CD4-positive, alpha-beta T cell (primary cell): ENCODE data around the gene ETFA. TPM values are rescaled to one million over a fixed set of nuclear protein-coding genes. Genes with fewer than 3 reads are reported as not detected.

Experiments used
- ATAC-seq: fragments of 200-7000 bp; cut with Tn5 transposase; one replicate; pipeline ENCODE4 v1.10.0; 2022; ENCODE audit warnings: mild to moderate bottlenecking; ENCODE audit not compliant: poor library complexity
- CTCF ChIA-PET: fragments of 350-600 bp; sonication (Branson Sonifier 250); formaldehyde crosslinking; loops from one replicate; lab custom pipeline; 2021; ENCODE audit warnings: antibody characterized with exemption, inconsistent platforms; lab: Charles Lee
- POLR2A ChIA-PET: fragments of 350-600 bp; sonication (Branson Sonifier 250); formaldehyde crosslinking; loops from one replicate; lab custom pipeline; 2021; ENCODE audit warnings: antibody characterized with exemption, inconsistent platforms; lab: Charles Lee
- DNase-seq, 14 experiments: peaks; one replicate each; pipeline ENCODE4 v3.0.0-alpha.2; 2013 to 2020; ENCODE audit warnings: mixed read lengths in 2 of 14
- H3K27ac ChIP-seq, 2 donors: one replicate each; pipeline versions ENCODE4 v1.5.1 to v1.7.0; 2013; ENCODE audit warnings: low read length in 2 of 2, low read depth in 1 of 2, mild to moderate bottlenecking in 1 of 2
- H3K27me3 ChIP-seq, 2 experiments: 1 replicate in 1 of 2; 2 replicates in 1 of 2; pipeline versions ENCODE4 v1.6.1 to v1.7.0; 2013; ENCODE audit warnings: low read length in 2 of 2, control low read depth in 1 of 2, mild to moderate bottlenecking in 1 of 2, moderate library complexity in 1 of 2; ENCODE audit not compliant: insufficient read depth in 2 of 2, control insufficient read depth in 1 of 2
- H3K36me3 ChIP-seq: one replicate; pipeline ENCODE4 v1.6.1; 2013; ENCODE audit warnings: low read length, control low read depth; ENCODE audit not compliant: insufficient read depth
- H3K4me1 ChIP-seq: one replicate; pipeline ENCODE4 v1.6.1; 2013; ENCODE audit warnings: low read length, control low read depth; ENCODE audit not compliant: insufficient read depth
- H3K4me3 ChIP-seq: one replicate; pipeline ENCODE4 v1.5.1; 2013; ENCODE audit warnings: mild to moderate bottlenecking, low read length, moderate library complexity
- H3K9me3 ChIP-seq, 2 experiments: 1 replicate in 1 of 2; 2 replicates in 1 of 2; pipeline versions ENCODE4 v1.6.1 to v1.7.0; 2013; ENCODE audit warnings: low read length in 2 of 2, mild to moderate bottlenecking in 2 of 2, control low read depth in 1 of 2, moderate library complexity in 1 of 2; ENCODE audit not compliant: control insufficient read depth in 1 of 2, insufficient read depth in 1 of 2
- H3K27ac Mint-ChIP-seq: one replicate; pipeline ENCODE4 v1.8.0; 2020; ENCODE audit warnings: mixed read lengths
- H3K27me3 Mint-ChIP-seq: one replicate; pipeline ENCODE4 v1.8.0; 2021; ENCODE audit warnings: mixed read lengths
- H3K36me3 Mint-ChIP-seq: one replicate; pipeline ENCODE4 v1.8.0; 2021; ENCODE audit warnings: low read depth, mixed read lengths
- H3K4me1 Mint-ChIP-seq: one replicate; pipeline ENCODE4 v1.8.0; 2021; ENCODE audit warnings: low read depth, mixed read lengths
- H3K4me3 Mint-ChIP-seq: one replicate; pipeline ENCODE4 v1.8.0; 2020; ENCODE audit warnings: mild to moderate bottlenecking, mixed read lengths
- H3K9me3 Mint-ChIP-seq: one replicate; pipeline ENCODE4 v1.8.0; 2020; ENCODE audit warnings: mixed read lengths
- CTCF ChIP-seq: fragments of 200-600 bp; IDR thresholded peaks from one replicate; pipeline ENCODE4 v1.8.0; 2022; ENCODE audit warnings: antibody characterized with exemption, mild to moderate bottlenecking
- intact Hi-C, 2 experiments: fragments of 100-400 bp; cut with DNase I in 1 of 2; cut with micrococcal nuclease in 1 of 2; formaldehyde crosslinking; loops; one replicate each; pipeline versions ENCODE4 v1.15.1 to v1.9.0; 2023 to 2025; cut with DNase I, micrococcal nuclease
- total RNA-seq, 174 experiments: library from RNA in 2 of 174; stranded (reverse) in 2 of 174; gene quantifications; one replicate each; pipeline ENCODE4 v1.2.3 and lab custom pipeline; 2021 to 2026

Gene ETFA
- total RNA-seq, 2 experiments from 2014 or later, result 11.4 to 15.2 TPM

DNA sequence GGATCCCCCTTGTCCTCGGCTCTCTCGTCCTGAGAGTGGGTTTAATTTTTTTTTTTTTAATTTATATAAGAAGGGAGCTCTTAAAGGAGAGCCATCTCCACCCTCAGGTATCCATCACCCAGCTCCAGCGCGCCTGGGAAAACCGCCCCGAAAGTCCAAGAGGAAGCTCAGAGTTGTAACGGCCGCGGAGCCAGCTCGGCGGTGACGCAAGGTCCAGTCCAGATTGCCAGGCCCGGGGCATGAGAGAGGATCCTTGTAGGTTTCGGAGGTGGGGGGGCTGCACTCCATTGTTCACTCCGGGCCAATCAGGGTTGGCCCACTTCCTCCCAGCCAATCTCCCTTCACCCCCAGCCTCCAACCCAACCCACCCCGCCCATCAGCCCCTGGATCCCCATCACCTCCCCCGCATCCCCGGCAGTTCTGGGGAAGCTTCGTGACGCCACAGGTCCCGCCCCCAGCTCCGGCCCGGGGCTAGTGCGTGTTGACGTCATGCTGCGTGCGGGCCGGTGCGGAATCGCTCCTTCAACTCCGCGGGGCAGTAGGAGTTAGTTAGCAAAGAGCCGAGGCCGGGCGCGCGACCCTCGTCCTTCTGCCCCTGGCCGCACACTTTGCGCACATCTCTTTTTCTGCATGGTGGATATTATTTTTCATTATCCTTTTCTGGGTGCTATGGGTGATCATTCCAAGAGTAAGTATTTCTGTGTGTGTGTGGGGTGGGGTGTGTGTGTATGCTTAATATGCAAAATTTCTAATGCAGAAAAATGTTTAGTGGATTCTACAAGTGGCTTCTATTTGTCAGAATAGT, 25.2 kb upstream of the ETFA start, which contains the start of gene ISL2:
ISL2 (plus strand) TSS at position 520 of the 805 bp plus-strand sequence; CDS start at position 631, 111 bp downstream.
- no peak within 1 kb of the TSS for H3K27ac Mint-ChIP-seq
- H3K36me3 Mint-ChIP-seq, result no peaks in the 10 kb centered on the region
- peak within 1 kb of the TSS; percentile 42 for H3K4me3 ChIP-seq
- DNase-seq (peak in 6 of 14 experiments; percentile 21 to 78 (median 61)), ATAC-seq (no peak)
- H3K27me3 Mint-ChIP-seq, result peaks cover 87% of the 10 kb centered on the region
- peaks cover 83 to 86% of the 10 kb centered on the region in 2 experiments for H3K27me3 ChIP-seq
- peak within 1 kb of the TSS; percentile 78 for H3K4me3 Mint-ChIP-seq
- H3K36me3 ChIP-seq, result no peaks in the 10 kb centered on the region
- TF ChIP-seq CTCF, result no peak
- no peak within 1 kb of the TSS for H3K27ac ChIP-seq
- peaks cover 66% of the 10 kb centered on the region for H3K4me1 ChIP-seq
- ChIA-PET CTCF (no interaction called here), POLR2A (interaction anchor here (1.0 to 1.2 kb wide), 3 partner anchors 9 to 25 kb away, joined by 3 to 4 read pairs (median 4); partner anchors contain the start of gene ETFA)
- H3K9me3 Mint-ChIP-seq, result no peaks in the 10 kb centered on the region
- peaks cover 0 to 60% of the 10 kb centered on the region in 2 experiments for H3K9me3 ChIP-seq
- H3K4me1 Mint-ChIP-seq, result peaks cover 57% of the 10 kb centered on the region
- intact Hi-C loops, result loop anchor here in 1 of 2 experiments (5.0 kb wide), 1 partner anchor 49 kb away; no protein-coding TSS in a partner anchor

- ChIA-PET POLR2A (interaction anchor here (1.0 to 1.2 kb wide), 3 partner anchors 10 to 24 kb away, joined by 3 to 4 read pairs (median 4); partner anchors contain the start of gene ETFA), CTCF (interaction anchor here (0.7 kb wide), 1 partner anchor 782 kb away, joined by 5 read pairs; no protein-coding TSS in a partner anchor)
- Mint-ChIP-seq H3K27ac (no peak overlapping the region), H3K27me3 (peaks cover 85% of the 10 kb centered on the region), H3K36me3 (no peaks in the 10 kb centered on the region), H3K4me1 (peaks cover 52% of the 10 kb centered on the region), H3K9me3 (no peaks in the 10 kb centered on the region), H3K4me3 (peak overlapping the region; percentile 78)
- H3K27ac ChIP-seq, result no peak overlapping the region
- intact Hi-C loops, result loop anchor here in 1 of 2 experiments (5.0 kb wide), 1 partner anchor 48 kb away; no protein-coding TSS in a partner anchor
- H3K36me3 ChIP-seq, result no peaks in the 10 kb centered on the region
- peaks cover 57% of the 10 kb centered on the region for H3K4me1 ChIP-seq
- ATAC-seq (no peak), DNase-seq (peak in 3 of 14 experiments; percentile 34 to 43 (median 43))
- peaks cover 79 to 82% of the 10 kb centered on the region in 2 experiments for H3K27me3 ChIP-seq
- no peak for TF ChIP-seq CTCF
- H3K9me3 ChIP-seq, result peaks cover 0 to 52% of the 10 kb centered on the region in 2 experiments
- H3K4me3 ChIP-seq, result peak overlapping the region; percentile 42
Observed at GRCh38 chr15:76335307-76336253, 24.3 kb upstream of the ETFA start.
